ENCODE data around the gene HEATR1. TPM values are rescaled to one million over a fixed set of nuclear protein-coding genes. Genes with fewer than 3 reads are reported as not detected.

HEATR1 gene
- total RNA-seq, 2 donors from 2014 or later, result 14.1 to 40.7 TPM

GRCh38 chr1:236639686-236640085, 35.4 kb upstream of the HEATR1 start:
- intact Hi-C loops (cut with DNase I), result no loop called here
- no peak for TF ChIP-seq POLR2A (IDR thresholded peaks at IDR 0.05)
- TF ChIP-seq CTCF (IDR thresholded peaks at IDR 0.05), result no peak
- TF ChIP-seq POLR2AphosphoS5 (IDR thresholded peaks at IDR 0.05), result no peak
- Histone ChIP-seq H3K36me3 (no peaks in the 10 kb centered on the region), H3K4me3 (no peak overlapping the region), H3K9me3 (no peaks in the 10 kb centered on the region), H3K27ac (no peak overlapping the region), H3K4me1 (replicated peaks) (no peaks in the 10 kb centered on the region), H3K27me3 (replicated peaks; ENCODE audit: insufficient read depth) (no peaks in the 10 kb centered on the region)
- DNase-seq (ENCODE audit: low spot score), result no peak
- 74% methylated on average over 4 of the region's 4 CpGs for WGBS

- no peaks in the 10 kb centered on the region for H3K27me3 ChIP-seq (replicated peaks; ENCODE audit: insufficient read depth)
- TF ChIP-seq POLR2AphosphoS5 (IDR thresholded peaks at IDR 0.05) (no peak), POLR2A (IDR thresholded peaks at IDR 0.05) (no peak), CTCF (IDR thresholded peaks at IDR 0.05) (no peak)
- DNase-seq (ENCODE audit: low spot score), result no peak
- H3K4me1 ChIP-seq (replicated peaks), result no peaks in the 10 kb centered on the region
- intact Hi-C loops (cut with DNase I), result no loop called here
- H3K27ac ChIP-seq, result no peak overlapping the region
- WGBS, result 86% methylated on average over 13 of the region's 13 CpGs
- H3K4me3 ChIP-seq, result no peak overlapping the region
- no peaks in the 10 kb centered on the region for H3K36me3 ChIP-seq
- no peaks in the 10 kb centered on the region for H3K9me3 ChIP-seq
These were observed 34.6 kb upstream of the HEATR1 start for GRCh38 chr1:236638945-236639344.

- H3K27ac ChIP-seq, result no peak overlapping the region
- no peaks in the 10 kb centered on the region for H3K36me3 ChIP-seq
- H3K27me3 ChIP-seq (replicated peaks; ENCODE audit: insufficient read depth), result no peaks in the 10 kb centered on the region
- DNase-seq (ENCODE audit: low spot score), result no peak
- no peak overlapping the region for H3K4me3 ChIP-seq
- intact Hi-C loops (cut with DNase I), result no loop called here
- WGBS, result 82% methylated on average over 7 of the region's 7 CpGs
- H3K9me3 ChIP-seq, result no peaks in the 10 kb centered on the region
- no peak for TF ChIP-seq CTCF (IDR thresholded peaks at IDR 0.05)
- no peak for TF ChIP-seq POLR2AphosphoS5 (IDR thresholded peaks at IDR 0.05)
- no peak for TF ChIP-seq POLR2A (IDR thresholded peaks at IDR 0.05)
- no peaks in the 10 kb centered on the region for H3K4me1 ChIP-seq (replicated peaks)
These were observed 31.7 kb upstream of the HEATR1 start for GRCh38 chr1:236636017-236636416.

- TF ChIP-seq CTCF (IDR thresholded peaks at IDR 0.05) (no peak), POLR2A (IDR thresholded peaks at IDR 0.05) (no peak), POLR2AphosphoS5 (IDR thresholded peaks at IDR 0.05) (no peak)
- Histone ChIP-seq H3K27me3 (replicated peaks; ENCODE audit: insufficient read depth) (no peaks in the 10 kb centered on the region), H3K4me3 (no peak overlapping the region), H3K27ac (no peak overlapping the region), H3K4me1 (replicated peaks) (no peaks in the 10 kb centered on the region), H3K36me3 (no peaks in the 10 kb centered on the region), H3K9me3 (no peaks in the 10 kb centered on the region)
- no peak for DNase-seq (ENCODE audit: low spot score)
- intact Hi-C loops (cut with DNase I), result no loop called here
- WGBS, result 63% methylated on average over 2 of the region's 2 CpGs
These were observed 23.6 kb upstream of the HEATR1 start for GRCh38 chr1:236627727-236628408.
